ENCODE data around the gene SLCO1B1.
"Not testable (repeated sequence)": the region's sequence is repeated elsewhere in the genome, so short reads cannot be mapped to it uniquely, and the experiment has no call there.

Gene SLCO1B1
- 0 reads per million in 9 experiments for total RNA-seq

GRCh38 chr12:21130998-21131397, at the start of gene SLCO1B1:
Gene SLCO1B1 (plus strand): TSS chr12:21131194. CDS start chr12:21141575, 10,381 bp downstream.
- Mint-ChIP-seq H3K9me3 (no peaks in the 10 kb centered on the region), H3K36me3 (ENCODE audit: insufficient read depth) (no peaks in the 10 kb centered on the region), H3K4me3 (no peak within 1 kb of the TSS), H3K4me1 (ENCODE audit: low read depth in 2 of 2) (no peaks in the 10 kb centered on the region), H3K27ac (no peak within 1 kb of the TSS), H3K27me3 (no peaks in the 10 kb centered on the region)
- ATAC-seq (replicated peaks) (no peak), DNase-seq (no peak)

GRCh38 chr12:21084753-21085152, 46.2 kb upstream of the SLCO1B1 start:
- H3K36me3 Mint-ChIP-seq (ENCODE audit: insufficient read depth); H3K27me3 Mint-ChIP-seq; ATAC-seq (replicated peaks); H3K4me1 Mint-ChIP-seq (ENCODE audit: low read depth in 2 of 2); DNase-seq; H3K27ac Mint-ChIP-seq; H3K4me3 Mint-ChIP-seq; H3K9me3 Mint-ChIP-seq: not testable (repeated sequence)

- Mint-ChIP-seq H3K4me1 (ENCODE audit: low read depth in 2 of 2) (no peaks in the 10 kb centered on the region), H3K36me3 (ENCODE audit: insufficient read depth) (no peaks in the 10 kb centered on the region), H3K27ac (no peak overlapping the region), H3K4me3 (no peak overlapping the region), H3K9me3 (peaks cover 6% of the 10 kb centered on the region in 2 donors), H3K27me3 (no peaks in the 10 kb centered on the region)
- DNase-seq (no peak), ATAC-seq (replicated peaks) (no peak)
These were observed 19.3 kb upstream of the SLCO1B1 start for GRCh38 chr12:21111732-21112131.

GRCh38 chr12:21113266-21113665, 17.7 kb upstream of the SLCO1B1 start:
- no peak overlapping the region for H3K27ac Mint-ChIP-seq
- DNase-seq (no peak), ATAC-seq (replicated peaks) (no peak)
- no peak overlapping the region for H3K4me3 Mint-ChIP-seq
- peaks cover 6 to 8% of the 10 kb centered on the region in 2 donors for H3K9me3 Mint-ChIP-seq
- no peaks in the 10 kb centered on the region for H3K4me1 Mint-ChIP-seq (ENCODE audit: low read depth in 2 of 2)
- H3K36me3 Mint-ChIP-seq (ENCODE audit: insufficient read depth): no peaks in the 10 kb centered on the region
- no peaks in the 10 kb centered on the region for H3K27me3 Mint-ChIP-seq

- ATAC-seq (replicated peaks): no peak
- Mint-ChIP-seq H3K9me3 (peaks cover 4 to 8% of the 10 kb centered on the region in 2 donors), H3K27ac (no peak overlapping the region), H3K36me3 (ENCODE audit: insufficient read depth) (no peaks in the 10 kb centered on the region), H3K4me3 (no peak overlapping the region), H3K4me1 (ENCODE audit: low read depth in 2 of 2) (no peaks in the 10 kb centered on the region), H3K27me3 (no peaks in the 10 kb centered on the region)
- DNase-seq: no peak
These were observed 13.0 kb upstream of the SLCO1B1 start for GRCh38 chr12:21117995-21118394.

GRCh38 chr12:21118760-21119159, 12.2 kb upstream of the SLCO1B1 start:
- DNase-seq: no peak
- H3K9me3 Mint-ChIP-seq: peaks cover 4 to 8% of the 10 kb centered on the region in 2 donors
- no peaks in the 10 kb centered on the region for H3K4me1 Mint-ChIP-seq (ENCODE audit: low read depth in 2 of 2)

GRCh38 chr12:21129351-21129750, 1.6 kb upstream of the SLCO1B1 start:
- no peaks in the 10 kb centered on the region for H3K4me1 Mint-ChIP-seq (ENCODE audit: low read depth in 2 of 2)
- no peak for DNase-seq
- H3K27ac Mint-ChIP-seq: no peak overlapping the region
- no peaks in the 10 kb centered on the region for H3K27me3 Mint-ChIP-seq
- no peak for ATAC-seq (replicated peaks)
- H3K9me3 Mint-ChIP-seq: no peaks in the 10 kb centered on the region
- no peaks in the 10 kb centered on the region for H3K36me3 Mint-ChIP-seq (ENCODE audit: insufficient read depth)
- no peak overlapping the region for H3K4me3 Mint-ChIP-seq

More at GRCh38 chr12:21118760-21119159, 12.2 kb upstream of the SLCO1B1 start:
- Mint-ChIP-seq H3K27ac (no peak overlapping the region), H3K4me3 (no peak overlapping the region), H3K27me3 (no peaks in the 10 kb centered on the region), H3K36me3 (ENCODE audit: insufficient read depth) (no peaks in the 10 kb centered on the region)
- no peak for ATAC-seq (replicated peaks)

GRCh38 chr12:21129906-21130305, 1.1 kb upstream of the SLCO1B1 start:
- DNase-seq: no peak
- Mint-ChIP-seq H3K27me3 (no peaks in the 10 kb centered on the region), H3K36me3 (ENCODE audit: insufficient read depth) (no peaks in the 10 kb centered on the region), H3K4me1 (ENCODE audit: low read depth in 2 of 2) (no peaks in the 10 kb centered on the region), H3K4me3 (no peak overlapping the region), H3K27ac (no peak overlapping the region), H3K9me3 (no peaks in the 10 kb centered on the region)
- no peak for ATAC-seq (replicated peaks)

GRCh38 chr12:21137318-21137999, 6.5 kb downstream of the SLCO1B1 start:
- H3K9me3 Mint-ChIP-seq; H3K27ac Mint-ChIP-seq; H3K4me3 Mint-ChIP-seq; DNase-seq; ATAC-seq (replicated peaks); H3K4me1 Mint-ChIP-seq (ENCODE audit: low read depth in 2 of 2); H3K36me3 Mint-ChIP-seq (ENCODE audit: insufficient read depth); H3K27me3 Mint-ChIP-seq: not testable (repeated sequence)

GRCh38 chr12:21138016-21138415, 7.0 kb downstream of the SLCO1B1 start:
- no peaks in the 10 kb centered on the region for H3K36me3 Mint-ChIP-seq (ENCODE audit: insufficient read depth)
- H3K9me3 Mint-ChIP-seq: peaks cover 0 to 5% of the 10 kb centered on the region in 2 donors
- no peaks in the 10 kb centered on the region for H3K27me3 Mint-ChIP-seq

GRCh38 chr12:21144309-21144708, 13.3 kb downstream of the SLCO1B1 start:
- H3K27ac Mint-ChIP-seq: no peak overlapping the region
- no peaks in the 10 kb centered on the region for H3K27me3 Mint-ChIP-seq
- peaks cover 0 to 1% of the 10 kb centered on the region in 2 donors for H3K9me3 Mint-ChIP-seq
- no peak for DNase-seq
- H3K36me3 Mint-ChIP-seq (ENCODE audit: insufficient read depth): no peaks in the 10 kb centered on the region
- H3K4me1 Mint-ChIP-seq (ENCODE audit: low read depth in 2 of 2): no peaks in the 10 kb centered on the region
- H3K4me3 Mint-ChIP-seq: no peak overlapping the region
- ATAC-seq (replicated peaks): no peak

More at GRCh38 chr12:21138016-21138415, 7.0 kb downstream of the SLCO1B1 start:
- ATAC-seq (replicated peaks) (no peak), DNase-seq (no peak)
- H3K4me3 Mint-ChIP-seq: no peak overlapping the region
- H3K4me1 Mint-ChIP-seq (ENCODE audit: low read depth in 2 of 2): no peaks in the 10 kb centered on the region
- no peak overlapping the region for H3K27ac Mint-ChIP-seq

- H3K27me3 Mint-ChIP-seq; H3K9me3 Mint-ChIP-seq; H3K4me1 Mint-ChIP-seq (ENCODE audit: low read depth in 2 of 2); H3K27ac Mint-ChIP-seq; H3K36me3 Mint-ChIP-seq (ENCODE audit: insufficient read depth); ATAC-seq (replicated peaks); DNase-seq; H3K4me3 Mint-ChIP-seq: not testable (repeated sequence)
These were observed 18.9 kb downstream of the SLCO1B1 start for GRCh38 chr12:21149861-21150260.

- no peak overlapping the region for H3K27ac Mint-ChIP-seq
- H3K36me3 Mint-ChIP-seq (ENCODE audit: insufficient read depth): no peaks in the 10 kb centered on the region
- no peaks in the 10 kb centered on the region for H3K27me3 Mint-ChIP-seq
- DNase-seq (no peak), ATAC-seq (replicated peaks) (no peak)
- no peaks in the 10 kb centered on the region for H3K4me1 Mint-ChIP-seq (ENCODE audit: low read depth in 2 of 2)
- peaks cover 0 to 1% of the 10 kb centered on the region in 2 donors for H3K9me3 Mint-ChIP-seq
- no peak overlapping the region for H3K4me3 Mint-ChIP-seq
These were observed 20.2 kb downstream of the SLCO1B1 start for GRCh38 chr12:21151184-21151583.

GRCh38 chr12:21155522-21156351, 24.7 kb downstream of the SLCO1B1 start:
- Mint-ChIP-seq H3K4me3 (no peak overlapping the region), H3K27ac (no peak overlapping the region), H3K36me3 (ENCODE audit: insufficient read depth) (peaks cover 3% of the 10 kb centered on the region), H3K4me1 (ENCODE audit: low read depth in 2 of 2) (no peaks in the 10 kb centered on the region), H3K27me3 (no peaks in the 10 kb centered on the region), H3K9me3 (no peaks in the 10 kb centered on the region)
- no peak for ATAC-seq (replicated peaks)
- no peak for DNase-seq
